ENCODE measurements around the gene GPR35. TPM values are rescaled to one million over a fixed set of nuclear protein-coding genes. Genes with fewer than 3 reads are reported as not detected.
"Not testable (repeated sequence)": the region's sequence is repeated elsewhere in the genome, so short reads cannot be mapped to it uniquely, and the experiment has no call there.

GPR35 gene
- total RNA-seq, 1 donor from 2014 or later, result 1.6 TPM

DNA sequence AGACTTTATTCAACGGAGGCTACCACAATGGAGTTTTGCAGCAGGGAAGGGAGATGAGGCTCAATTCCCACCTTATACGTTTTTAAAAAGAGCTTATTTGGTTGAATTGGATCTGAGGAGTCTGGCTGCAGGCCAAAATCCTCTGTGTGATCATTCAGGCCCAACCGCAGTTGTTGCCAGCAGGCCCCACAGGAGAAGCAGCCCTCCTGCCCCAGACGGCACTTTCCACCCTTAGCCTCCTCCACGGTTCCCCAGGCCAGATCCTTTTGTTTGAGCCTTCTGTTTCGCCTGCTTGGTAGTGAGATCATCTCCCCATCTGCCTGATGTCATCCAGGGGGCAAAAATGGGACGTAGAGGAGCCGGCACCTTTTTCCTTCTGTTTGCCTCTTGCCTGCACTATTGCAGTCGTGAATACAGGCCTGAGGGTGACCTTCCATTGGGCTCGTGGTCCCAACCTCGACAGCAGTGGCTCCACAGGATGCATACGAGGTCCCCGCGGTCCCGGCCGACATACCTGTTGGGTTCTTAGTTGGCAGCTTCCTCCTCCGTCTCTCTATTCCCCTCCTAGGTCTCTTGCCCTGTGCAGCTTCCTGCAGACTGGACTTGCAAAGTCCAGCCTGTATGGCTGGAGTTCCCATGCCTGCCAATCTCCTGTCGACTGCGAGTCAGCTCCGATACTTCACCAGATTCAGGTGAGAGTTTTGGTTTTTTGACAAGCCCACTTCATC, 9.3 kb upstream of the GPR35 start:
- POLR2A ChIA-PET, result no interaction called here
- no peak overlapping the region for H3K27ac Mint-ChIP-seq
- no peaks in the 10 kb centered on the region for H3K27me3 Mint-ChIP-seq
- no peak overlapping the region for H3K4me3 Mint-ChIP-seq
- DNase-seq (peak; percentile 4), ATAC-seq (ENCODE audit: low read depth) (no peak)
- intact Hi-C loops (cut with micrococcal nuclease), result no loop called here
- TF ChIP-seq, protein P1, sequence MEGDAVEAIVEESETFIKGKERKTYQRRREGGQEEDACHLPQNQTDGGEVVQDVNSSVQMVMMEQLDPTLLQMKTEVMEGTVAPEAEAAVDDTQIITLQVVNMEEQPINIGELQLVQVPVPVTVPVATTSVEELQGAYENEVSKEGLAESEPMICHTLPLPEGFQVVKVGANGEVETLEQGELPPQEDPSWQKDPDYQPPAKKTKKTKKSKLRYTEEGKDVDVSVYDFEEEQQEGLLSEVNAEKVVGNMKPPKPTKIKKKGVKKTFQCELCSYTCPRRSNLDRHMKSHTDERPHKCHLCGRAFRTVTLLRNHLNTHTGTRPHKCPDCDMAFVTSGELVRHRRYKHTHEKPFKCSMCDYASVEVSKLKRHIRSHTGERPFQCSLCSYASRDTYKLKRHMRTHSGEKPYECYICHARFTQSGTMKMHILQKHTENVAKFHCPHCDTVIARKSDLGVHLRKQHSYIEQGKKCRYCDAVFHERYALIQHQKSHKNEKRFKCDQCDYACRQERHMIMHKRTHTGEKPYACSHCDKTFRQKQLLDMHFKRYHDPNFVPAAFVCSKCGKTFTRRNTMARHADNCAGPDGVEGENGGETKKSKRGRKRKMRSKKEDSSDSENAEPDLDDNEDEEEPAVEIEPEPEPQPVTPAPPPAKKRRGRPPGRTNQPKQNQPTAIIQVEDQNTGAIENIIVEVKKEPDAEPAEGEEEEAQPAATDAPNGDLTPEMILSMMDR (IDR thresholded peaks at IDR 0.05), result no peak
- peaks cover 4% of the 10 kb centered on the region for H3K9me3 Mint-ChIP-seq
- CTCF ChIA-PET, result no interaction called here
- H3K4me1 Mint-ChIP-seq, result peaks cover 3% of the 10 kb centered on the region
- H3K36me3 Mint-ChIP-seq (ENCODE audit: low read depth), result peaks cover 7% of the 10 kb centered on the region

DNA sequence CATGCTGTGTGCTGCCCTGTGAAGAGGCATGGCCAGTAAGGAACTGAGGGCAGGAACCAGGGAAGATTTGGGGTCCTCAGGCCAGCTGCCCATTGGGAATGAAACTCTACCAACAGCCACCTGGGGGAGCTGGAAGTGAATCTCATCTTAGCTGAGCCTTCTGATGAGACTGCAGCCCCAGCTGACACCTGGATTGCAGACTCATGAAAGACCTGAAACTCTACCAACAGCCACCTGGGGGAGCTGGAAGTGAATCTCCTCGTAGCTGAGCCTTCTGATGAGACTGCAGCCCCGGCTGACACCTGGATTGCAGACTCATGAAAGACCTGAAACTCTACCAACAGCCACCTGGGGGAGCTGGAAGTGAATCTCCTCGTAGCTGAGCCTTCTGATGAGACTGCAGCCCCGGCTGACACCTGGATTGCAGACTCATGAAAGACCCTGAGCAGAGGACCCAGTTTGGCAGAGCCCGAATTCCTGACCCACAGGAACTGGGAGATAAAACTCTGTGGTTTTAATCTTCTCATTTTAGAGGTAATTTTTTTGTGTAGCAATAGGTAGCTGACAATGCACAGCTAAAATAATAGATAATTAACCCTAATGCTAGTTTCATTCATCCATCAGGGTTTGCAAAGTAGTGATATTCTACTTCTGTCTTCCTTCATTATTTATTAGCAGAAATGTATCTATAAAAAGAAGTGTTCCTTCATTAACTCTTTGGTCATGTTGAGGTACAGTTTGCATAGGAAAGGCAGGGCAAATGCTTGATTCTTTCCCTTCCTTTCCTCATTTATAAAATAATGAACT, 8.2 kb upstream of the GPR35 start:
- CTCF ChIA-PET; H3K27me3 Mint-ChIP-seq; DNase-seq; H3K9me3 Mint-ChIP-seq; H3K4me3 Mint-ChIP-seq; POLR2A ChIA-PET; H3K36me3 Mint-ChIP-seq (ENCODE audit: low read depth); intact Hi-C loops (cut with micrococcal nuclease); ATAC-seq (ENCODE audit: low read depth); H3K27ac Mint-ChIP-seq: not testable (repeated sequence)
- peaks cover 13% of the 10 kb centered on the region for H3K4me1 Mint-ChIP-seq

DNA sequence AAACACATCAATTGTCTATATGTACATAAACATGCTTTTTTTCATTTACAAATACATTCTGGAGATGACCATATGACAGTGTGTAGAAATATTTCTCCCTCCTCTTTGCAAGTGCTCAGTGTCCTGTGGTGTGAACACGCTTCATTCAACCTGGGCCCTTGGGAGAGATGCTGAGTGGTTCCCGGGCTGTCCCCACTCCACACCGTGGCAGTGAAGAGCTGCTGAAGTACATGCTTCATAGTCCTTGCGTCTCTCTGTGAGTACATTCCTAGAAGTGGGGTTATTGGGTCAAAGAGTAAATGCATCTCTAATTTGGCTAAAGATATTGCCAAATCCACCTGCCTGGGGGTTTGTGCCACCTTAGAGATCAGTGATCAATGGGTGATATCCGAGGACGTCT, 6.5 kb upstream of the GPR35 start:
- no peak overlapping the region for H3K27ac Mint-ChIP-seq

DNA sequence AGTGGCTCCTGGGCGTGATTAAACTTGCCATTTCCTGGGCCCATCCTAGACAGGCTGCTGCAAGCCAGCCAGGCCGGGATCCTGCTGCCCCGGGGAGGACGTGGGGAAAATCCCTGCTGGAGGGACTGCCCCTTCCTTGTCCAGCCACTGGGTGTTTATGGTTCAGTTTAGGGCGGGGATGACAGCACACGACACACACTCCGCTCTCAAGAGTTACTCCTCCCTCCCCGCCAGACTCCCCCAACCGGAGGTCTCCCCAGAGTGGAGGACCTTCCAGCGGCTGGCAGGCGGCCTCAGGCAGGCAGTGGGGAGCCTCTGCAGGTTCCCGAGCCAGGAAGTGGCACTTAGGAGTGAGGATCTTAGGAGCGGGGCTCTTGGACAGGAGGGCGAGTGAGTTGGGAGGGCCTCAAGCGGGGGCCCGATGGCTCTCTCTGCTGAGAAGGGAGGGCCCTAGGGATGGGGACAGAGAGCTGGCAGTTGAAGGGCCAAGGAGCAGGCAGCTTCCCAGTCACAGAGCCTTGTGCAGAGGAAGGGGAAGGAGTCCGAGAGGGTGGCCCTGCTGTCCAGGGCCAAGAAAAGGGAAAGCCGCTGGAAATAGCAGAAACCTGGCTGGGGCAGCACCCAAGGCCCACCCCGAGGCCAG, 5.7 kb upstream of the GPR35 start:
- Mint-ChIP-seq H3K36me3 (ENCODE audit: low read depth) (peaks cover 2% of the 10 kb centered on the region), H3K27me3 (peaks cover 6% of the 10 kb centered on the region), H3K9me3 (peaks cover 4% of the 10 kb centered on the region), H3K27ac (no peak overlapping the region), H3K4me3 (no peak overlapping the region), H3K4me1 (peaks cover 18% of the 10 kb centered on the region)
- POLR2A ChIA-PET, result no interaction called here
- intact Hi-C loops (cut with micrococcal nuclease), result no loop called here
- no peak for ATAC-seq (ENCODE audit: low read depth)
- peak; percentile 6 for DNase-seq
- TF ChIP-seq, protein P1 (IDR thresholded peaks at IDR 0.05), result no peak
- CTCF ChIA-PET, result no interaction called here

More for the DNA sequence above, 6.5 kb upstream of the GPR35 start:
- H3K9me3 Mint-ChIP-seq, result peaks cover 4% of the 10 kb centered on the region
- CTCF ChIA-PET, result no interaction called here
- peaks cover 17% of the 10 kb centered on the region for H3K4me1 Mint-ChIP-seq
- POLR2A ChIA-PET, result no interaction called here
- peaks cover 2% of the 10 kb centered on the region for H3K36me3 Mint-ChIP-seq (ENCODE audit: low read depth)
- no peak overlapping the region for H3K4me3 Mint-ChIP-seq
- peaks cover 6% of the 10 kb centered on the region for H3K27me3 Mint-ChIP-seq
- ATAC-seq (ENCODE audit: low read depth) (no peak), DNase-seq (no peak)
- TF ChIP-seq, protein P1 (IDR thresholded peaks at IDR 0.05), result no peak
- intact Hi-C loops (cut with micrococcal nuclease), result no loop called here

DNA sequence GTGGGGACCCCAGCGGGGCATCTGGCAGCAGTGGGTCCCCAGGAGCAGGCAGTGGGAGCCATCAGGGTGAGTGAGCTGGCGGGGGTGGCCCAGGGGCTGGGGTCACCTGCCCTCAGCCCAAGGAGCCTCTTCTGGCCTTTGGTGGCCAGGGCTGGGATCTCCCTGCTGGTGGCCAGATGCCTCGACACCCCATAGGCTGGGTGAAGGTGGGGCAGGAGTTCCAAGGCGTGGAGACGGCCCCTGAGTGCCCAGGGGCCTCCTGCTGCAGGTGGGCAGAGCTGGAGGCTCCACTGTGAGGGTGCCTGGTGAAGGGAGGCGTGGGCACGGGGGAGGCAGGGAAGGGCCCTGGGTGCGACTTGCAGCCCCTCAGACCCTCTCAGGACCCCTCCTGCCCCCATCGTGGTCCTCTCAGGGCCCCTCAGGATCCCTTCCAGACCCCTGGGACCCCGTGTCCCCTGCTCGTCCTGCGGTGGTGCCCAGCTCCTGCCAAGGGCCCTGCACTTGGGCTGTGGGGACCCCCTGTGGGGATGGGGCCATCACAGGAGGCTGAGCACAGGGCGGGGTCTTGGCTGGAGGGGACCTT, 5.0 kb upstream of the GPR35 start:
- H3K4me1 Mint-ChIP-seq, result peaks cover 24% of the 10 kb centered on the region
- peaks cover 2% of the 10 kb centered on the region for H3K36me3 Mint-ChIP-seq (ENCODE audit: low read depth)
- ChIA-PET CTCF (no interaction called here), POLR2A (interaction anchor here (1.4 kb wide), 1 partner anchor 36 kb away, joined by 3 read pairs; no protein-coding TSS in a partner anchor)
- peak; percentile 11 for DNase-seq
- intact Hi-C loops (cut with micrococcal nuclease), result no loop called here
- H3K9me3 Mint-ChIP-seq, result peaks cover 4% of the 10 kb centered on the region
- no peak overlapping the region for H3K27ac Mint-ChIP-seq
- TF ChIP-seq, protein P1 (IDR thresholded peaks at IDR 0.05), result no peak
- H3K4me3 Mint-ChIP-seq, result no peak overlapping the region
- ATAC-seq (ENCODE audit: low read depth), result no peak
- H3K27me3 Mint-ChIP-seq, result peaks cover 6% of the 10 kb centered on the region
